Retina (tissue), 1 donor: ENCODE results near the gene LMF1.
"Not testable (repeated sequence)": the region's sequence is repeated elsewhere in the genome, so short reads cannot be mapped to it uniquely, and the experiment has no call there.

Source experiments
- DNase-seq: peaks from one replicate; pipeline ENCODE4 v3.0.0-alpha.2; 2016

Gene LMF1

GRCh38 chr16:822909-823297, 147.9 kb downstream of the LMF1 start:
- DNase-seq = no peak

- DNase-seq = no peak
Measured at GRCh38 chr16:822174-822908, 148.4 kb downstream of the LMF1 start.

- no peak for DNase-seq
Measured at GRCh38 chr16:821751-822150, 149.0 kb downstream of the LMF1 start.

GRCh38 chr16:820748-821147, 150.0 kb downstream of the LMF1 start:
- no peak for DNase-seq

- not testable (repeated sequence) for DNase-seq
Measured at GRCh38 chr16:820044-820408, 150.8 kb downstream of the LMF1 start.

GRCh38 chr16:819336-820043, 151.3 kb downstream of the LMF1 start:
- DNase-seq = no peak

GRCh38 chr16:818592-818991, 152.2 kb downstream of the LMF1 start:
- DNase-seq = no peak

GRCh38 chr16:818132-818531, 152.7 kb downstream of the LMF1 start:
- no peak for DNase-seq

- DNase-seq = peak; percentile 65
Measured at GRCh38 chr16:817001-817906, 153.5 kb downstream of the LMF1 start.

- DNase-seq = no peak
Measured at GRCh38 chr16:815861-816260, 154.9 kb downstream of the LMF1 start.

GRCh38 chr16:814974-815373, 155.8 kb downstream of the LMF1 start:
- no peak for DNase-seq

GRCh38 chr16:813916-814412, 156.8 kb downstream of the LMF1 start:
- no peak for DNase-seq

- peak; percentile 74 for DNase-seq
Measured at GRCh38 chr16:813204-813915, 157.4 kb downstream of the LMF1 start.

GRCh38 chr16:808085-808386, 162.7 kb downstream of the LMF1 start:
- no peak for DNase-seq

GRCh38 chr16:807347-808084, 163.3 kb downstream of the LMF1 start:
- DNase-seq = peak; percentile 95

GRCh38 chr16:805474-805873, 165.3 kb downstream of the LMF1 start:
- DNase-seq = no peak

- no peak for DNase-seq
Measured at GRCh38 chr16:804193-805048, 166.4 kb downstream of the LMF1 start.

- no peak for DNase-seq
Measured at GRCh38 chr16:803754-804080, 167.1 kb downstream of the LMF1 start.
